ENCODE results near the gene C1orf105. TPM values are rescaled to one million over a fixed set of nuclear protein-coding genes. Genes with fewer than 3 reads are reported as not detected.

The C1orf105 gene
- polyA plus RNA-seq, 4 donors, result 0.24 to 0.25 TPM; not detected in 2

DNA sequence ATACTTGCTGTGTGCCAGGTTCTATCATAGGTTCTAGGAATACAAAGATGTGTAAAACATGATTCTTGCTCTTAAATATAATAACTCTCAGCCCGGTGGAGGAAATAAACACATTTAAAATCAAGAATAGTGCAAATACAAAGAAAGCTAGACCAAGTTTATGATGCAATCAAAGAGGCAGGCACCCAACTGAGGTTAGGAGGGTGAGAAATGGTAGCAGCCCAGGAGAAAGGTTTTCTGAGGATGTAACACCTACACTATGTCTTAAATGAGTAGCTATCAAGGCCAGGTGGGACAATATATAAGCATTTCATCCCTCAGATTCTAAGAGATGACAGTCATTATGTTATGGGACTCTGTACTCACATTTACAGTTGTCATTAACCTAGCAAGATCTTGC is 33.1 kb downstream of the C1orf105 start:
- DNase-seq (ENCODE audit: low read depth in 4 of 4, low spot score in 2 of 4), result no peak

- no peak for DNase-seq (ENCODE audit: low read depth in 4 of 4, low spot score in 2 of 4)
These were observed 35.0 kb downstream of the C1orf105 start for GRCh38 chr1:172455451-172455850.

DNA sequence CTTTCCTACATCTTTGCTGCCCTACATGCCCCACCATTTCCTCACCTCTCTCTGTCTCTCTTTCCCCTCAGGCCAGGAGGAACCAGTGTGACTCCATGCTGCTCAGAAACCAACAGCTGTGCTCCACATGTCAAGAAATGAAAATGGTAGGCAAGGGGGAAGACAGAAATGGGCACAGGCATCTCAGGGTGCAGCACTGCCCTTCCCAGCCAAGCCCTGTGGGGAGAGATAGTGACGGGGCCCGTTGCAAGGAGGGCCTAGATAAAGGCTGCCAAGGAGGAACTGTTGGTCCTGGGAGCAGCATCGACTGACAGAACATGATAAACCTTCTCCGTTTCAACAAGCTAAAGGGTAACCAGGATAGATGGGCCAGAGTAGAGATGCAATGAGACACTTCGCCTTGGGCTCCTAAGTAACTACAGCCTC is 35.9 kb downstream of the C1orf105 start:
- DNase-seq (ENCODE audit: low read depth in 4 of 4, low spot score in 2 of 4), result no peak

- no peak for DNase-seq (ENCODE audit: low read depth in 4 of 4, low spot score in 2 of 4)
These were observed 37.1 kb downstream of the C1orf105 start for GRCh38 chr1:172457479-172458130.

- no peak for DNase-seq (ENCODE audit: low read depth in 4 of 4, low spot score in 2 of 4)
These were observed 39.7 kb downstream of the C1orf105 start for GRCh38 chr1:172460177-172460576.

DNA sequence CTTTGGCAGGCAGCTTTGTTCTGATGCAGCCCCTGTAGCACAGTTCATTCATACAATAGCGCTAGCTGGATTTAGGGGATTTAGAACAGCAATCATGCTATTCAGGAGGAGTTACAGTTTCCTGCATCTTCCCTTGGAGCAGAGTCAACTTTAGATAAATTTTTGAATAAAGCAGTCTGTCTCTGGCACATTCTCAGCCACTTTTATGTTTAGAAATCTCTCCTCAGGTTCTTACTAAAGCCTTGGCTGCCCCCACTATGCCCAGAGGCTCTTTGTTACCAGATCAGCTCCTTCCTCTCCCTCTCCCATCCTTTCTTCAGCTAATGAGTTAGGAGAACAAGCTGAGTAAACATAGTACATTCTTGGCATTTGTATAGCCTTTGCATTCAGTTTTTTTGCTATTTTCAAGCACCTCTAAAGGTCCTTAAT is 40.4 kb downstream of the C1orf105 start:
- no peak for DNase-seq (ENCODE audit: low read depth in 4 of 4, low spot score in 2 of 4)

GRCh38 chr1:172465617-172466016 is 45.1 kb downstream of the C1orf105 start:
- no peak for DNase-seq (ENCODE audit: low read depth in 4 of 4, low spot score in 2 of 4)

DNA sequence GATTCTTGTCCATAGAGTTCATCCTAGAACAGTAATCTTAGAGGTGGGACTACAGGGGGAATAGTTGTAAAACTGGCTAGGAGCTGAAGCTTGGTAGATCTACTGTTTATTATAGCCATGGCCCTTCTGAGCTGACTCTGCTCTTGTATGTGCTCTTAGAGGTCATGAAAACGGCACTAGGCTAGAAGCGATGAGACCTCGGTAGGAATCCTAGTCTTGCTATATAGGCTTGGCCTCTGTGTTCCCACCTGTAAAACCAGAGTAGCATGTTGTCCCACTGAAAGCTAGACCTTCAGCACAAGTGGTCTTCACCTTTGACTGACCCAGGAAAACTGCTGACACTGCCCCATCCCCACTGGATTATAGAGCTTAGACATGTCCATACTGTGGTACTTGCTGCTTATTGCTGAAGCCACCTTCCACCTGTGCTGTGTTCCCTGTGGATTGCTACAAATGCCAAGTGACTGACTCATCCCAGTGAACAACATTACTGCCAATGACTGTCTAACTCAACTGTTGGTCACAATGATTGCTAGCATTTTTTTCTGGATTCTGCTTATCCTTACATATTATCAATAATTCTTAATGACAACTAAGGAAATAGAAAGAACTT is 46.4 kb downstream of the C1orf105 start:
- DNase-seq (ENCODE audit: low read depth in 4 of 4, low spot score in 2 of 4), result no peak

- DNase-seq (ENCODE audit: low read depth in 4 of 4, low spot score in 2 of 4), result no peak
These were observed 47.0 kb downstream of the C1orf105 start for GRCh38 chr1:172467446-172467845.

GRCh38 chr1:172468296-172468695 is 47.8 kb downstream of the C1orf105 start:
- no peak for DNase-seq (ENCODE audit: low read depth in 4 of 4, low spot score in 2 of 4)

- DNase-seq (ENCODE audit: low read depth in 4 of 4, low spot score in 2 of 4), result no peak
These were observed 49.2 kb downstream of the C1orf105 start for GRCh38 chr1:172469717-172470116.

DNA sequence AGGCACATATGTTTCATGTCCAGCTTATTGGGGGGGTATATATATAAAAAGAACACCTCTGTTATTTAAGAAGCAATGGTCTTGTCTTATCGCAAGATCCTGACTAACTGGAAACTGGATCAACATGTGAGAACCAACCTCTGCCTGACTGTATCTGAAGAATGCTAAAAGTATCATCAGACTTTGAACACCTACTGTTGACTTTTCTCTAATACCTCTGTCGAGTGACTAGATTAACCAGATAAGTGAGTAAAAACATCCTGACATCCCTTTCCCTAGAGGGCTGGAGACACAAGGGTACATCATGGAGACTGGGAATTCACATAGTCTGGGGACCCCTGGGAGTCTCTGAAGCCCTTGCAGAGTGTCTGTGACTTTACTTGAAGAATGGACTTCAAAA is 49.7 kb downstream of the C1orf105 start:
- no peak for DNase-seq (ENCODE audit: low read depth in 4 of 4, low spot score in 2 of 4)

GRCh38 chr1:172471666-172472065 is 51.2 kb downstream of the C1orf105 start:
- DNase-seq (ENCODE audit: low read depth in 4 of 4, low spot score in 2 of 4), result no peak

DNA sequence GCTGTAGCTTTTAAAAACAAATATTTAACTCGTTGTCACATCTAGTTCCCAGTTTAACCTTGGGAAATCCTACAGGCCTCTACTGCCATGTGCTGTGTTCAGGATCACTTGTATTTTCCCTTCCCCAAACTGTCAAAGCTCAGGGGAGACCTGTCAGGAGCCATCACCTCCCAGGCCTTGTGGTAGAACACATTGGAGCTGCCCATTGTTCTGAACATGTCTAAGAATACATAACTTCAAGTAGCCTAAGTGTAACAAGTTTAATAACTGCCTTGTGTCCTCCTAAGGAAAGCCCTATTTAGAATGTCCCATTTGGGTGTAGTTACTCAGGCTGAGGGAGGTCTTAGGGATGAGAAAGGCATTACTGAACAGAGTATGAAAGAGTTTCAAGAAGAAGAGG is 52.0 kb downstream of the C1orf105 start:
- DNase-seq (ENCODE audit: low read depth in 4 of 4, low spot score in 2 of 4), result no peak

DNA sequence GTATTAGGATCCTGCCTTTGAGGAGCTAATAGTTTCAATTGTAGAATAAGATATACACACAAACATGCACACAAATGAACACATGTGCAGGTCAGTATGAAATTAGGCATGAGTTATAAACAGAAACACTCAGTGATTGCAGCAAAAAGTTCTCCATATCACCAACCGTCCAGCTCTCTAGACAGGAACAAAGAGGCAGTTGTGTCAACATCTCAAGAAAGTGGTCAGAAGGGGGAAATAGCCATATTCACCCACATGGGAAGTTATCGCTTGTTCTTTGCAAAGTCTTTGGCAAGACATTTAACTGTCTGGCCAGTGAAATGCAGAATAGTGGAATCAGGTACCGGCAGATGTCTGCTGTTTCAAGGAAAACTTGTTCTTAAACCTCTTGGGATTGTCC is 52.8 kb downstream of the C1orf105 start:
- DNase-seq (ENCODE audit: low read depth in 4 of 4, low spot score in 2 of 4), result no peak

DNA sequence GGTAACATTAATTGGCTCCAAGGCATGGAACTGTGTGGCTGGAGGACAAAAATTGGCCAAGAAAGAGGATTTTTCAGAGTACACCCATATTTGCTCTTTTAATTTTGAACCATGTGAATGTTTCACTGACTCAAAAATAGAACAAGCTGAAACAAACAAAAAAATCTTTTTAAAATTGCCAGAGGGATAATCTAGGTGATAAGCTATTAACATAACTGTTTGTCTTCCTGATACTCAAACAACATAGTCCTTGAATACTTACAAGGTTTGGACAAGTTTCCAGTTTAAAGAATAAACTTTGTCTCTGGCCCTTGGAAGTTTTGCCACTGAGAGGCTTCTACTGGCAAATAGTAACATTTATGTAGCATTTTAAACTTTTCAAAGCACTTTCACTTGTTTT is 53.4 kb downstream of the C1orf105 start:
- no peak for DNase-seq (ENCODE audit: low read depth in 4 of 4, low spot score in 2 of 4)

GRCh38 chr1:172476218-172476811 is 55.8 kb downstream of the C1orf105 start:
- no peak for DNase-seq (ENCODE audit: low read depth in 4 of 4, low spot score in 2 of 4)

GRCh38 chr1:172477216-172477615 is 56.7 kb downstream of the C1orf105 start:
- no peak for DNase-seq (ENCODE audit: low read depth in 4 of 4, low spot score in 2 of 4)

DNA sequence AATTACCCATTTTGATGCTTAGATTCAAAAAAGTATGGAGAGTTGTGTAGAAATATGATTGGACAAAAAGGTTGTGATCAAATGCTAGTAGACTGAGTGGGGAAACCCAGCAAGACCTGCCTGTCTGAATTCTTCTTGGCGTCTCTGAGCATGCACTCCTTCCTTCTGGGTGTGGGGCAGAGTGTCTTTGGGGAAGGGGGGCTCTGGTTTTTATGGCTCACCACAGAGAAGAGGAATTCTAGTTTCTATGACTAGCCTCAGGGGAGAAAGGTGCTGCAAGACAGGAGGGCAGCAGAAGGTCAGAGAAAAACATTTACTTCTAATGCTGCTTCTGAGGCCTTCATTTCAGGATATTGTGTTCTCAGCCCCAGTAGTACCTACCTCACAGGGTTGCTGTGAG is 57.3 kb downstream of the C1orf105 start:
- no peak for DNase-seq (ENCODE audit: low read depth in 4 of 4, low spot score in 2 of 4)

DNA sequence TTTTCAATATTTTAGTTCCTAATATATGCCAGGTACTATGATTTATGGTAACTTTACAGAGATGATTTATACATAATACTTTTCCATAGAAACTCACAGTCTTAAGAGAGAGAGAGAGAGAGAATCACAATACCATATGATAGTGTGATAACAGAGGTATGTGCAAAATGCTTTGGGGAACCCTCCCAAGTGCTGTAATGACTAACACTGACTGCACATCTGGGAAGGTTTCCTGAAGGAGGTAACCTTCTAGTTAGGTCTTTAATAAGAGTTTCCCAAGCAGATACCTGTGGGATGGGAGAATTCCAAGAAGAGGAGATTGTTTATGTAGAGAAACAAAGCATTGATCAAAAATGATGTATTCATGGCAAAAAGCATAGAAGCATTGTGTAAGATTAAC is 58.0 kb downstream of the C1orf105 start:
- DNase-seq (ENCODE audit: low read depth in 4 of 4, low spot score in 2 of 4), result no peak

DNA sequence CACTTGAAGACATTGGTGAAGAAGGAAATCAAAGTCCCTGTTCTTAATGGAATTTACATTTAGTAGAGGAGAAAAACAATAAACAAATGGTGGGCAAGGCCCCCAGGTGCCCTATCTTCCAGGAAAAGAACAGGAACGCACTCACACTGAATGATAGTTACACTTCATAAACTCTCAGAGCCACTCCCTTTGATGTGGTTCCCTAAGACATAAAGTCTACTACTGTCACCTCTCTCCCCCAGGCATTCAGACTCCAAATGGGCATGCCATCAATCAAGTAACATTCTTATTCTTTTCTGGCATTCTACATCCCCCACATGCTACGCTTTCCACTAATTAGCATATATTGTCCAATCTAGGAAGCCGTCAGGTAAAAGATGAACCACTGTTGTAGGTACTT is 59.9 kb downstream of the C1orf105 start:
- DNase-seq (ENCODE audit: low read depth in 4 of 4, low spot score in 2 of 4), result no peak

GRCh38 chr1:172482044-172482443 is 61.6 kb downstream of the C1orf105 start:
- no peak for DNase-seq (ENCODE audit: low read depth in 4 of 4, low spot score in 2 of 4)

Data from left renal cortex interstitium (tissue), 4 donors.